Activated CD4-positive, CD25-positive, alpha-beta regulatory T cell treated with anti-CD3 and anti-CD28 coated beads, Interleukin-2, amount 50 U/mL, for 24 hours (primary cell): ENCODE measurements around the gene CREG1.

ENCODE experiments used
- ATAC-seq, 2 donors: fragments of 150-1000 bp; cut with Tn5 transposase; one replicate each; pipeline ENCODE4 v1.10.0; 2021; ENCODE audit warnings: mild to moderate bottlenecking in 1 of 2, moderate library complexity in 1 of 2

Gene CREG1

GRCh38 chr1:167529829-167530474 lies 23.6 kb downstream of the CREG1 start:
- ATAC-seq: no peak

DNA sequence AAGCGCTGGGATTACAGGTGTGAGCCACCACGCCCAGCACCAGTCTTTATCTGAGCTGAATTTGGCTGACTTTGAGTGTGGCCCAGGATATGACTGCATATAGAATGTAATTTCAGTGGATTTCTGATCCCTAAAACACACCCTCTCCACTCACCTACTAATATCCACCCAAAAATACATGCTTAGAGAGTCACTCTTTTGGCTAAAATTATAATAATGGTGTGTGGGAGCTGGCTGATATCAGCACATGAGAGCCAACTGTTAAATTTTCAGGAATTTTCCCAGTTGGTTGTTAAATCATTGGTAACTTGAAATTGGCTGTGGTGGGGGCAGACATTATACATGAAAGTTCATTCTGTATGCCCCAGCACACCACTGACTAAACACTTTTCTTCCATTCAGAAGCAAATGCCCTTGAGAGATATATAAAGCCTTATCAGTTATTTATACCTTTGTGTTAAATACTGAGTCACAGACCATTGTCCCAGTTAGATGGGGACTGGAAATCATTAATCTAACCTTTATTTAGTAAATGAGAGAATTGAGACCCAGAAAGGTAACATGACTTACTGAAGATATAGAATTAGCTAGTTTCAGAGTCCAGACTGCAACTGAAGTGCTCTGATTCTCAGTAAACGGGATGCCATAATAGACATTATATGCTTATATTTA lies 25.4 kb downstream of the CREG1 start:
- no peak for ATAC-seq

DNA sequence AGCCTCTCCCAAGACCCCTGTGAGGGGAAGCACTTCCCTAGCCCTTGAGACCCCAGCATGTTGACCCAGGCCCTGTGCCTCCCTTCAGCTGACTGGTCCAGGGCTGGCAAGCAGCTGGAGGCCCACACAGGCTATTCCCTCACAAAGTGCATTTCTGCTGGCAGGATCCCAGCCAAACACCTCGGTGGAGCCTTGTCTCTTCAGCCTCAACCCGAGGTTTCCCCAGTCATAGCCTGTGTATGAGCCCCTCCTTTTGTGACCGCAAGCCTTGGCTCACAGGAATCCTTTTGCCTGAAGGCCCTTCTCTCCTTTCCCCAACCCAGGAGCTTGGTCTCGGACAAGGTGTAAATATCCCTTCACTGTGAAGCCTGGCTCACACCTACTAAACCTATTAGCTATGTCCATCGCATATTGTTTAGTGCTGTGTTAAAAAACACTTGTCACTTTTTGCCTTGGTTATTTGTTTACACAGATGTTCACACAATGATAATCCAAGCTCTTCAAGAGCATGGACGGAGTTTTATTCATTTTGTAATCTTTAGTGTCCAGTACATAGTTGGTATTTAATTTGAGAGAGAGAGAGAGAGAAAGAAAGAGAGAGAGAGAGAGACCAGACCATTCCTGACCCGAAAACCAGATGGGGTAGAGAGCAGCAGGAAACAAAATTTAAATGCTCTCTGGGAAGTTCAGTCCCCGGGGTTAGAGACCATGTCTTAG lies 26.7 kb downstream of the CREG1 start:
- ATAC-seq: no peak

DNA sequence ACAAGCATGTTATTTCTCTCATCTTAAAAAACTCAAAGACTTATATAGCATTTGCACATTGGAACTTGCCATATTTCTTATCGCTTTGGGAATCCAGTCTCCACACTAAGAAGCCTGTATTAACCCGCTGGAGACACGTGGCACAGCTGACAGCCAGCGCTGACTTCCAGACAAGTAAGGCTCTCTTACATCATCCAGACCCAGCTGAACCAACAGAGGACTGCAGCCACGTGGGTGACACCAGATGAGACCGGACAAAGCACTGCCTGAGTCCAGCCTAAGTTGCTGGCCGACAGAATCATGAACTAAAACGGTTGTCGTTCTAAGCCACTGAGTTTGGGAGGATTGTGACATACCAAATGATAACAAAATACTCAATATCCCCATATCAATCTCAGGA lies 28.9 kb downstream of the CREG1 start:
- no peak for ATAC-seq

- ATAC-seq: no peak
Measured at GRCh38 chr1:167522246-167522645, 31.3 kb downstream of the CREG1 start.

- ATAC-seq: no peak
Measured at GRCh38 chr1:167520711-167521206, 32.8 kb downstream of the CREG1 start.

DNA sequence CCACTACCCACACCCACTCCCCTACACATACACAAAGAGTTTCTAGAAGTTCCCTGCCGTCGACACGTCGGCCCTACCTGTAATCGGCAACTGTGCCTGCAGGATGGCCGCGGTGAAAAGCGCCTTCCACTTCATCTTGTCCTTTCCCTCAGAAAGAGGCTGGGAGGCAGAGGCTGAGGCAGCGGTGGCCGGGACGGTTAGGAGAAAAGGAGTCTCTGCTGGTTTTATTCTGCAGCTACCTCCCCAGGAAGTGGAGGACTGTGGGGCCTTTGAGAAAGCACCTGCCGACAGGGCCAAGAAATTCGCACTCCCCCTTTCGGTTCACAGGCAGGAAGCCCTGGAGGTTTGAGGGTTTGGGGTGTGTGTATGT lies 35.2 kb downstream of the CREG1 start, which contains the start of gene CD247:
TSS of gene CD247 (minus strand) at position 199 of the 370 bp plus-strand sequence. CDS start at position 135, 64 bp downstream.
- peak; percentile 52 to 55 for ATAC-seq

DNA sequence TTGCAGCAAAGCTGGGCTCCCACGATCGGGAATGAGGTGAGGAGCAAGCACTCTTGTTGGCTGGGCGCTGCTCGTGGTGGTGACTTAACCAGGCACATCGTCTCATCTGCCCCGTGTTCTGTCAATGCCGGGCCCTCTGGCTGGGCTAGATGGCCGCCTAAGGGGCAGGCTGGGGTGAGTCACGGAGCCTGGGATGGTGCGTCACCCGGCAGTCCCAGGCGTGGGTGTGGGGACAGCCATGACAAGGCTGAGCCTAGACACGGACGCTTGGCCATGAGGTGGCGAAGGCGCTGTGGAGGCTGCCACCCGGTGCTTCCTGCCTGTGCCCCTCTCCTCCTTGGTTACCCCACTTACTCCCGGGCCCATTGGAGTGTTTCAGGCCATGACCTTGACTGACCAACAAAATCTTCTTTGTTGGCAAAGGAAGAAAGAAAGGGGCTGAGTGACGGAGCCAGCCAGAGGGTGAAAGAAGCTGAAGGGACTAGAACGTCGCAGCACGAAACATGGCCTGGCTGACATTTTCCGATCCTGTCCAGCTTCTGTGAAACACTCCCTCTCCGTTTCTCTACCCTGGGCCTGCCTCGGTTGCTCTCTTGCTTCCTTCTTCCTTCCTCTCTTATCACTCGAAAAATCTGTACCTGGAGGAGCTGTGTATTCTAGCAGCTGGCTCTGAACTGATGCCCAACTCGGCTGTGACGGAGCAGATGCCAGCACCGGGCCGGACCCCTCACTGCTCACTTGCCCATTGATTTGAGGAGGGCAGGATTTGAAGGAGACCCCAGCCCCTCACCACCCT lies 35.8 kb downstream of the CREG1 start:
- peak; percentile 92 to 94 for ATAC-seq

DNA sequence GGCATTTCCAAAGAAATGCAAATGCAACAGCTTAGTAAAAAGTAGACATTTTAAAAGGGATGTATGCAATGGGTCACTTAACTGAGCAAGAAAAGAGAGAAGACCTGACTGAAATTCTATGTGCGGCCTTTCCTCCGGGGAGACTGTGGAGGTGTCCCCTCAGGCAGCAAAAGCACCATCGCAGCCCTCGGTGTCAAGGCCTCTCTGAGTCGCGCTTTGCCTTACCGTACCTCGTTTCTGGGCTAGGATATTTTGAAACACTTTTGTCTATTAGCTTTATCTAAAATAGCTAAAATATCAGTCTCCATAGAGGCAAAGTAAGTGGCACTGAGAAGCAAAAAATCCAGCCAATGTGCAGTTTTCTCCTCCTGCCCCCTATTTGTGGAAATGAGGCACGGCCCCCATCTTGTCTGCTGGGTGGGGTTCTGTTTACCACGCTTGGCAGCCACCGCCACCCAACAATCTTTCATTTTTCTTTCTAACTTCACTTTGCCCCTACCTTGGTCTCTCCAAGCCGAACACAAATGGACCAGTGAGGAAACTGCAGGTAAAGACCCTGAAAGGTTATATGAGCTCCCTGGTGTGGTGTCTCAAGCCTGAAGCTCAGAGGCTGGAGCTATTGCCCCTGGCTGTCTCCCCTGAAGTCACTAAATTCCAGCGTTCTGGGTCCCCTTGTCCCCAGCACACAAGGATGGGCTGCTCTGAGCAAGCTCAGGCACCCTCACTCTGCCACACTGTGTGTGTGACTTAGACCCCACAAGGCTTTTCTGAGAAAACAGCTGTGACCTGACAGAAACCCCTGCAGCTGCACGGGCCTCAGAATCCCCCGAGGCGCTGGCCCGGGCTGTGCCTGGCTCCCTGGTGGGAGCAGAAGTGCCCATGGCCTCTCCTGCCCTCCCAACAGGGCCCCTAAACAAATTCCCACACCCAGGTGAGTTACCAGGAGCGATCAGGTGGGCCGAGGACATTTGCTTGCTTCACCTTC lies 36.9 kb downstream of the CREG1 start:
- peak; percentile 28 to 41 for ATAC-seq

GRCh38 chr1:167515893-167516321 lies 37.7 kb downstream of the CREG1 start:
- ATAC-seq: no peak

- ATAC-seq: no peak
Measured at GRCh38 chr1:167515461-167515860, 38.1 kb downstream of the CREG1 start.

- no peak for ATAC-seq
Measured at GRCh38 chr1:167514288-167514687, 39.3 kb downstream of the CREG1 start.

GRCh38 chr1:167512046-167512654 lies 41.4 kb downstream of the CREG1 start:
- ATAC-seq: peak; percentile 29 to 48

GRCh38 chr1:167511374-167511986 lies 42.1 kb downstream of the CREG1 start:
- no peak for ATAC-seq

- no peak for ATAC-seq
Measured at GRCh38 chr1:167510881-167511280, 42.7 kb downstream of the CREG1 start.

DNA sequence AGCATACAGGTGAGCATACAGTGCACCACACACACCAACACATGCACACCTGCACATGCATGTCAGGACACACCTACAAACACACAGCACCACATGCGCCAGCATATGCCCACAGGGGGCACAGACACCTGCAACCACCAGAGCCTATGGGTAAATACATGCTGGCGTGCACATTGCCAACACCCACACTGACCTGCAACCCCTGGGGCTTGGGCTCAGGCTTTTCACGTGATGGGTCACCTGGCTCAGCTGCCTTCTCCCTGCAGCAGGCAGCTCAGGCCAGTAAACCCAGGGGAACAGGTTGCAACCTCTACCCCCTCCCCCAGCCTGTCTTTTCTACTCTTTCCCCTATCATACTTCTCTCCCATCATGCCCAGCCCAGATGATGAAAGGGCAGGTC lies 43.3 kb downstream of the CREG1 start:
- ATAC-seq: peak in 1 of 2 donors; percentile 17

GRCh38 chr1:167509587-167509986 lies 44.0 kb downstream of the CREG1 start:
- no peak for ATAC-seq

DNA sequence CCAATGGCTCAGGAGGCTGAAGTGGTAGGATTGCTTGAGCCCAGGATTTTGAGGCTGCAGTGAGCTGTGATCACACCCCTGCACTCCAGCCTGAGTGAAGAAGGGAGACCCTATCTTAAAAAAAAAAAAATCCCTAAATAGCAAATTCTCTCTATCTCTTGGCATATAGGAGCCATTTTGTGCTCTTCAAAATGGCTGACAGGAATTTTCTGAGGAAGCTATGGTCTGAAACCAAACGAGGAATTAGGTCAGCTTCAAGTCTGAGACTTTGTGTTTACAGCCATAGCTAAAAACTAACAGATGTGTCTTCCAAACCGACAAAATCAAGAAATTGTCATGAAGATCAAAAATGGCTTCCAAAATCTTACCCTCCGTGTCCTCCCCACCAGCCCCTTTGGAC lies 45.8 kb downstream of the CREG1 start:
- ATAC-seq: no peak

DNA sequence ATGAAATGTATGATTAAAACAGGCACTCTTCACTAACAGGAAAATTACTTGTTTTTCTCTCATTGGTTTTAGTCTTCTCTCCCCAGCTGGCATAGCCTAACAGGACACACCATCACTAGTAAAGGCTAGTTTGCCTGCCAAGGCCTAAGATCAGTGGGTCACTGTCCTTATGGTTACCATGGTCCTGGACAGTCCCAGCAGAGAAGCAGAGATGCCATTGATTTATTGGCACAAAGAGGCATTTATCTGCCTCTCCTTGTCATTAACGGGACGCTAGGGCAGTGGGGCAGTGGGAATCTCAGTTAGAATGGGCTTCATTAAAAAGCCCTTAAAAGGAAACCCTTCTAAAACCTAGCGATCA lies 49.1 kb downstream of the CREG1 start:
- ATAC-seq: no peak

DNA sequence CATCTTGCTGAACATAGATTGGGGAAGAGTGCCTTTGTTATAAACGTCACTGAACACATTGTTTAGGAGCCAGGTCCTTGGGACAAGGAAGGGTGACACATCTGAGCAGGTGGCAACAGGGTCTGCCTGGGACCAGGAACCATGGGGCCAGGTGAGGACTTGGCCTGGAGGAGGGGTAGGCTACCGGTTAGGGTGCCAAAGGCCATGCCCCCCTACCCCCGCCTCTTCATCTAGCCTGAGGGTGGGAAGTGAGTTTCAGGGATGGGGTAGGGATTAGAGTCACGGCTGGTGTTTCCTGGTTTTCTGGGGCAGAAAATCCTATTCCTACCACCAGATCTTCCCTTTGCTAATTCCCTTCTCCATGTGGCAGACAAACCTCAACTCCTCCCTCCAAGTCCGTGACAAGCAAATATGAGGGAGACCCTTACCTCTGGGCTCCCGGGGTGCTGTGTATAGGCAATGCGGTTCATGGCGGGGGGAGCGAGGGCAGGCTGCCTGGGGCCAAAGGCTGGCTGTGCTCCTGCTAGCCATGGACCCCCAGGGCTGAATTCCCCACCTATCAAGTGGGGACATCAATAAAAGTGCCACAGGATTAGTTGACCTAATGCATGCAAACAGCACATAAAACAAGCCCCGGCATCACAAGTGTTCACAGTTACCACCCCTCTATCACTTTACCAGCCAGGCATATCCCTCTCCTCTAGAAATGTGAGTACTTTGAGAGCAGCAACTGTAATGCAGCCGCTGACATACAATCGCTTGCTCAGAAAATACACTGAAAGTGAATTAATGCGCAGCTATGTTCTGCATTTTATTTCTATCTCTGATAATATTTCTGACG lies 49.7 kb downstream of the CREG1 start:
- ATAC-seq: no peak
